Jurkat, Clone E6-1 (cell line): ENCODE data around the gene ADPRHL1.

Experiments used
- DNase-seq: peaks from one replicate; pipeline ENCODE4 v3.0.0-alpha.2; 2011; ENCODE audit warnings: low read depth, low spot score
- H3K4me3 ChIP-seq: 2 replicates; pipeline ENCODE4 v1.5.1; 2011; ENCODE audit warnings: mild to moderate bottlenecking, low read length, control low read depth, moderate library complexity

Gene ADPRHL1

GRCh38 chr13:113408562-113408961, 44.7 kb downstream of the ADPRHL1 start:
- H3K4me3 ChIP-seq, result no peak overlapping the region
- no peak for DNase-seq

- DNase-seq, result no peak
- H3K4me3 ChIP-seq, result no peak overlapping the region
Observed at GRCh38 chr13:113407531-113408393, 45.5 kb downstream of the ADPRHL1 start.

- H3K4me3 ChIP-seq, result no peak overlapping the region
- DNase-seq, result no peak
Observed at GRCh38 chr13:113407103-113407530, 46.2 kb downstream of the ADPRHL1 start.

GRCh38 chr13:113406321-113407102, 46.8 kb downstream of the ADPRHL1 start:
- DNase-seq, result no peak
- H3K4me3 ChIP-seq, result no peak overlapping the region

GRCh38 chr13:113405481-113406300, 47.6 kb downstream of the ADPRHL1 start:
- DNase-seq, result no peak

GRCh38 chr13:113404723-113405471, 48.4 kb downstream of the ADPRHL1 start:
- DNase-seq, result no peak
- H3K4me3 ChIP-seq, result no peak overlapping the region

More at GRCh38 chr13:113405481-113406300, 47.6 kb downstream of the ADPRHL1 start:
- no peak overlapping the region for H3K4me3 ChIP-seq

- no peak overlapping the region for H3K4me3 ChIP-seq
- DNase-seq, result no peak
Observed at GRCh38 chr13:113404366-113404722, 48.9 kb downstream of the ADPRHL1 start.

GRCh38 chr13:113403255-113404104, 49.8 kb downstream of the ADPRHL1 start:
- H3K4me3 ChIP-seq, result no peak overlapping the region
- DNase-seq, result no peak

GRCh38 chr13:113402471-113403254, 50.6 kb downstream of the ADPRHL1 start:
- DNase-seq, result no peak
- no peak overlapping the region for H3K4me3 ChIP-seq

GRCh38 chr13:113401452-113402415, 51.6 kb downstream of the ADPRHL1 start:
- H3K4me3 ChIP-seq, result no peak overlapping the region
- no peak for DNase-seq

- H3K4me3 ChIP-seq, result no peak overlapping the region
- DNase-seq, result no peak
Observed at GRCh38 chr13:113400621-113401451, 52.5 kb downstream of the ADPRHL1 start.

GRCh38 chr13:113399755-113400149, 53.5 kb downstream of the ADPRHL1 start:
- H3K4me3 ChIP-seq, result no peak overlapping the region
- DNase-seq, result no peak

GRCh38 chr13:113398963-113399754, 54.1 kb downstream of the ADPRHL1 start:
- DNase-seq, result no peak
- no peak overlapping the region for H3K4me3 ChIP-seq

GRCh38 chr13:113397608-113398425, 55.5 kb downstream of the ADPRHL1 start:
- DNase-seq, result no peak
- H3K4me3 ChIP-seq, result no peak overlapping the region
